GM18867 (cell line): Measurements from ENCODE around the gene PSAPL1.

Experiments
- ATAC-seq: cut with Tn5 transposase; IDR thresholded peaks from one replicate; pipeline ENCODE4 v1.9.1; 2021; ENCODE audit warnings: mild to moderate bottlenecking, moderate library complexity; ENCODE audit not compliant: unreplicated experiment

Gene PSAPL1

GRCh38 chr4:7398104-7398423 is 36.7 kb downstream of the PSAPL1 start:
- ATAC-seq: no peak

- no peak for ATAC-seq
Measured at GRCh38 chr4:7397206-7398103, 37.3 kb downstream of the PSAPL1 start.

- no peak for ATAC-seq
Measured at GRCh38 chr4:7396186-7396910, 38.4 kb downstream of the PSAPL1 start.

- ATAC-seq: no peak
Measured at GRCh38 chr4:7395645-7396044, 39.1 kb downstream of the PSAPL1 start.

- no peak for ATAC-seq
Measured at GRCh38 chr4:7394681-7395451, 39.9 kb downstream of the PSAPL1 start.

GRCh38 chr4:7393601-7394575 is 40.8 kb downstream of the PSAPL1 start:
- no peak for ATAC-seq

- ATAC-seq: no peak
Measured at GRCh38 chr4:7392438-7393421, 42.0 kb downstream of the PSAPL1 start.

- no peak for ATAC-seq
Measured at GRCh38 chr4:7391637-7392437, 42.9 kb downstream of the PSAPL1 start.

GRCh38 chr4:7390906-7391636 is 43.7 kb downstream of the PSAPL1 start:
- no peak for ATAC-seq

GRCh38 chr4:7390336-7390735 is 44.4 kb downstream of the PSAPL1 start:
- no peak for ATAC-seq

GRCh38 chr4:7389719-7390118 is 45.0 kb downstream of the PSAPL1 start:
- ATAC-seq: no peak

GRCh38 chr4:7389101-7389701 is 45.5 kb downstream of the PSAPL1 start:
- no peak for ATAC-seq

- ATAC-seq: no peak
Measured at GRCh38 chr4:7388627-7389026, 46.1 kb downstream of the PSAPL1 start.

GRCh38 chr4:7387925-7388324 is 46.8 kb downstream of the PSAPL1 start:
- ATAC-seq: no peak

GRCh38 chr4:7384929-7385890 is 49.5 kb downstream of the PSAPL1 start:
- ATAC-seq: no peak
